ENCODE measurements around the gene UNC5C. TPM values are rescaled to one million over a fixed set of nuclear protein-coding genes. Genes with fewer than 3 reads are reported as not detected.

The UNC5C gene
- total RNA-seq, 2 donors from 2014 or later, result not detected

DNA sequence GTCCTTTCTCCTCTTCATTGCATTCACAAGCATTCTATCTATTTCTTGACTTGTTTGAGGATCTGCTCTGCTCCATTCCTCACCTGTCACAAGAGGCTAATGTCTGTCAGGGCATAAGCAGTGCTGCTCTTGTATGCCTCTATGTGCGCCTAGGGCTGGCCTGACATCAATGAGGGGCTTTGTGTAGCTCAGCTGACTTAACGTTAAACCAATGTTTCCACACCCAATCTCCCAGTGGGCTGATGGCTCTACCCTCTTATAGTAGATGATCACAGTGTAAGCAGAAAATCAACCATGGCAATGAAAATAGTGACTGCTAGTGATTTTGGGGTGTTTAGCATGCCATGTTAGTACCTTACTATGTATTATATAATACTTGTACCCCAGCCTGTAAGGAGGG lies 139.0 kb downstream of the UNC5C start:
- DNase-seq (ENCODE audit: low spot score in 2 of 2), result no peak
- no peaks in the 10 kb centered on the region for H3K9me3 Mint-ChIP-seq
- no peaks in the 10 kb centered on the region for H3K36me3 Mint-ChIP-seq
- ATAC-seq, result no peak
- H3K27ac Mint-ChIP-seq, result no peak overlapping the region

- no peak overlapping the region for H3K27ac Mint-ChIP-seq
- ATAC-seq (no peak), DNase-seq (ENCODE audit: low spot score in 2 of 2) (no peak)
- H3K36me3 Mint-ChIP-seq, result no peaks in the 10 kb centered on the region
- no peaks in the 10 kb centered on the region for H3K9me3 Mint-ChIP-seq
Observed at GRCh38 chr4:95409127-95409526, 139.6 kb downstream of the UNC5C start.

- no peak for DNase-seq (ENCODE audit: low spot score in 2 of 2)
- no peak for ATAC-seq
- no peaks in the 10 kb centered on the region for H3K36me3 Mint-ChIP-seq
- no peak overlapping the region for H3K27ac Mint-ChIP-seq
- H3K9me3 Mint-ChIP-seq, result no peaks in the 10 kb centered on the region
Observed at GRCh38 chr4:95402299-95402698, 146.5 kb downstream of the UNC5C start.

DNA sequence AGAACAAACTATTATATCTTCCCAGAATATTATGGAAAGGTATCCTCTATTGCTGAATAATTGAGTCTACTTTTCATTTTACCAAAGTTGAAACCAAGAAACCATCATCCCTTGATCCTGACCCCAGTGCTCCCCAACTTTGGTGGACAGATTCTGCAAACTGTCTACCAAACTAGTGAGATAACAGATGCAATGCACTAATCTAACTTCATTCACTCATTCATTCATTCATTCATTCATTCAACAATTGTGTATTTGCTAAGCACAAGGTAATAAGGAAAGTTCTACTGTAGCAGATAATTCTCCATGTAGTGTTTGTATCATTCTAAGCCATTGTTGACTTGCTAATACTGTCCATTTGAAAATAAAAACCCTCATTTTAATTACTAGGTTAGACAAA lies 150.6 kb downstream of the UNC5C start:
- DNase-seq (ENCODE audit: low spot score in 2 of 2) (no peak), ATAC-seq (no peak)
- Mint-ChIP-seq H3K36me3 (no peaks in the 10 kb centered on the region), H3K27ac (no peak overlapping the region), H3K9me3 (no peaks in the 10 kb centered on the region)

DNA sequence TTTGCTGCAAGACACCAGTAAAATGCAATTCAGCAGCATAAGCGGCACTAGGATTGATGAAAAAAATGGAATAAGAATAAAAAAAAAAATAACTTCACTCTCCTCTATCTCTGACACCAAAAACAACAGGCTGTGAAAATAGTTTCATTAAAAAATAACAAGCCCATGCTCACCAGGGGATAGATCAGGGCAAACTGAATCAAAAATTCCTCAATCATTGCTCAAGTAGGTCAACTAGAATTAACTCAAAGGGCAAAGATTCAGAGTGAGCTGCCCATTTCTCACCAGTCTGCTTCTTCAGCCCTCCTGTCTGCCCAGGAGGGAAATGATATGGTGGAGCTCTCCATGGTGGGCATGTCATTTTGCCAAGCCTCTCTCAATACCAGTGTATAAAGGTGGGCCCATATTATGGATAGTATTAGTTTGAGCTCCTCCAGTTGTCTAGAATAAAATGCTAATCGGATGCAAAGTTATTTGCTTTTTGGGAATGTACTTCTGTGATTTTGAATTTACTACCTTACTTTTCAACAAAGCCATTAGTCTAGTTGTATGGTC lies 153.9 kb downstream of the UNC5C start:
- ATAC-seq (no peak), DNase-seq (ENCODE audit: low spot score in 2 of 2) (no peak)
- Mint-ChIP-seq H3K36me3 (no peaks in the 10 kb centered on the region), H3K9me3 (no peaks in the 10 kb centered on the region), H3K27ac (no peak overlapping the region)

- DNase-seq (ENCODE audit: low spot score in 2 of 2), result no peak
- no peak for ATAC-seq
- no peaks in the 10 kb centered on the region for H3K36me3 Mint-ChIP-seq
- no peak overlapping the region for H3K27ac Mint-ChIP-seq
- H3K9me3 Mint-ChIP-seq, result no peaks in the 10 kb centered on the region
Observed at GRCh38 chr4:95393821-95394220, 155.0 kb downstream of the UNC5C start.

GRCh38 chr4:95388911-95389310 lies 159.9 kb downstream of the UNC5C start:
- no peaks in the 10 kb centered on the region for H3K36me3 Mint-ChIP-seq
- ATAC-seq (no peak), DNase-seq (ENCODE audit: low spot score in 2 of 2) (no peak)
- no peak overlapping the region for H3K27ac Mint-ChIP-seq
- no peaks in the 10 kb centered on the region for H3K9me3 Mint-ChIP-seq

GRCh38 chr4:95387719-95388118 lies 161.1 kb downstream of the UNC5C start:
- H3K9me3 Mint-ChIP-seq, result no peaks in the 10 kb centered on the region
- H3K27ac Mint-ChIP-seq, result no peak overlapping the region
- no peak for ATAC-seq
- no peak for DNase-seq (ENCODE audit: low spot score in 2 of 2)
- H3K36me3 Mint-ChIP-seq, result no peaks in the 10 kb centered on the region

DNA sequence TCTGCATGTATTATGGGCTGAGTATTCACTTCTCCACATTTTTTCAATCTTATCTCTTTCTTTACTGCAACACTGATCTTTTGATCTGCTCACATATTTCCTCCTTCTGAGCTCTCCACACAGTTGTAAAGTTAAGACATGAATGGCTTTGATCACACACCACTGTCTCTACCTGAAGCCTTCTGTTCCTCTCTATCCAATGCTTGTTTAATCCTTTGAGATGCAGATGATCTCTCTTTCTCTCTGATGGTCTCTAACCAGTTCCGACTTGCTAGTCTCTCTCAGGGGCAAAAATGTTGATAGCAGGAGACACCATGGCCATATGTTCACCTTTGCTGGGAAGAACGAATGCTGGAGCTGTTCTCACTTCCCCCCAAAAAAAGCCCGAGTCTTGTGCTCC lies 162.4 kb downstream of the UNC5C start:
- DNase-seq (ENCODE audit: low spot score in 2 of 2) (no peak), ATAC-seq (no peak)
- Mint-ChIP-seq H3K27ac (no peak overlapping the region), H3K36me3 (no peaks in the 10 kb centered on the region), H3K9me3 (no peaks in the 10 kb centered on the region)

DNA sequence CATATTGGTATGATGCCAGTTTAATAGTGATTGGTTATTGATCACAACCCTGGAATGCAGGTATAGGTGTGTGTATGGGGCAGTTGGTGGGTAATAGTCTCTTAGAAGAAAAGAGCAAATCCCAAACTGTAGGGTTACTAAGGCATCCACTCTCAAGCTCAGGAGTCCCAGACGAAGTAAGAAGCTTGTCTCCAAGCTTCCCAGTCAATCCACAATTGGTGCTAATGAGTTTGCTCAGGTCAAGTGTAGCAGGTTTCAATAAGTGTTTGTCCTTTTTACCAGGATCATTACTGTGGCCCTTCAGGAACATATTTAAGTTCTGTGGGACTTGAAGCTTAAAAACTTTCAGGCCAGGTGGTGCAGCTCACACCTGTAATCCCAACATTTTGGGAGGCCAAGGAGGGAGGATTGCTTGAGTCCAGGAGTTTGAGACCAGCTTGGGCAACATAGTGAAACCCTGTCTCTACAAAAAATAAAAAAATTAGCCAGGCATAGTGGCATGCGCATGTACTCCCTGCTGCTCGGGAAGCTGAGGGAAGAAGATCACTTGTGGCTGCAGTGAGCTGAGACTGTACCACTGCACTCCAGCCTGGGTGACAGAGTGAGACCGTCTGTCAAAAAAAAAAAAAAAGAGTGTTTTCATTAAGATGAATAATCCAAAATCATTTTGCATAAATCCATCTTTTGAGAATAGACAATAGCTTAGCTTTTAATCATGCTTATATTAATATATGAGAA lies 166.8 kb downstream of the UNC5C start:
- no peak for DNase-seq (ENCODE audit: low spot score in 2 of 2)
- no peaks in the 10 kb centered on the region for H3K36me3 Mint-ChIP-seq
- H3K9me3 Mint-ChIP-seq, result no peaks in the 10 kb centered on the region

GRCh38 chr4:95379633-95380032 lies 169.1 kb downstream of the UNC5C start:
- Mint-ChIP-seq H3K36me3 (no peaks in the 10 kb centered on the region), H3K27ac (no peak overlapping the region), H3K9me3 (no peaks in the 10 kb centered on the region)
- no peak for ATAC-seq
- no peak for DNase-seq (ENCODE audit: low spot score in 2 of 2)

More for the DNA sequence above, 166.8 kb downstream of the UNC5C start:
- H3K27ac Mint-ChIP-seq, result no peak overlapping the region
- ATAC-seq, result no peak

- DNase-seq (ENCODE audit: low spot score in 2 of 2), result no peak
- Mint-ChIP-seq H3K27ac (no peak overlapping the region), H3K9me3 (no peaks in the 10 kb centered on the region), H3K36me3 (no peaks in the 10 kb centered on the region)
- ATAC-seq, result no peak
Observed at GRCh38 chr4:95377366-95377900, 171.3 kb downstream of the UNC5C start.

GRCh38 chr4:95371476-95372224 lies 177.1 kb downstream of the UNC5C start:
- H3K36me3 Mint-ChIP-seq, result no peaks in the 10 kb centered on the region
- ATAC-seq, result no peak

GRCh38 chr4:95367824-95368223 lies 180.9 kb downstream of the UNC5C start:
- ATAC-seq (no peak), DNase-seq (ENCODE audit: low spot score in 2 of 2) (no peak)
- Mint-ChIP-seq H3K9me3 (no peaks in the 10 kb centered on the region), H3K36me3 (no peaks in the 10 kb centered on the region), H3K27ac (no peak overlapping the region)

More at GRCh38 chr4:95371476-95372224, 177.1 kb downstream of the UNC5C start:
- Mint-ChIP-seq H3K27ac (no peak overlapping the region), H3K9me3 (no peaks in the 10 kb centered on the region)
- DNase-seq (ENCODE audit: low spot score in 2 of 2), result no peak

DNA sequence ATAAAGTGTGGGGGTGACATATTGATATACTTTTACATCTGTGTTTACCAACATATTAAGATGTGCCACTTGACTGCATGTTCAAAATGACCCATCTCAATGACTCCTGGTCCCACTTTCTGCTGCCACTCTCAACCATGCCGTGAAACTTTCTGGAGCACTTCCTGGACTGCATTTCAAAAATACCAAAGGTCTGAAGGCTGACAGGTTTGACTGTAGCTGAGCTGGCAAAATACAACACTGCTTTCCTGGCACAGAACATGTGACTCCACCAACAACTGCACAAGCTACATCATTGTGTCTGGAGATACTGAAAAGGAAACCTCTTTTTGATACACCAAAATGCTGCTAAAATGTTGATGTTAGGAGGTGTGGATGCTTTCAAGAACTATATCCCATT lies 184.8 kb downstream of the UNC5C start:
- ATAC-seq (no peak), DNase-seq (ENCODE audit: low spot score in 2 of 2) (no peak)
- Mint-ChIP-seq H3K27ac (no peak overlapping the region), H3K36me3 (no peaks in the 10 kb centered on the region), H3K9me3 (no peaks in the 10 kb centered on the region)

- H3K9me3 Mint-ChIP-seq, result no peaks in the 10 kb centered on the region
- no peaks in the 10 kb centered on the region for H3K36me3 Mint-ChIP-seq
- no peak for ATAC-seq
- no peak overlapping the region for H3K27ac Mint-ChIP-seq
- no peak for DNase-seq (ENCODE audit: low spot score in 2 of 2)
Observed at GRCh38 chr4:95363559-95363925, 185.2 kb downstream of the UNC5C start.

- no peak for ATAC-seq
Observed at GRCh38 chr4:95362906-95363558, 185.7 kb downstream of the UNC5C start.

More at GRCh38 chr4:95362906-95363558, 185.7 kb downstream of the UNC5C start:
- H3K27ac Mint-ChIP-seq, result no peak overlapping the region
- H3K36me3 Mint-ChIP-seq, result no peaks in the 10 kb centered on the region
- no peaks in the 10 kb centered on the region for H3K9me3 Mint-ChIP-seq
- no peak for DNase-seq (ENCODE audit: low spot score in 2 of 2)
